Smooth muscle cell (in vitro differentiated cells): ENCODE results near the gene SIGLEC15. TPM values are rescaled to one million over a fixed set of nuclear protein-coding genes. Genes with fewer than 3 reads are reported as not detected.

Source experiments
- DNase-seq: peaks from one replicate; lab custom pipeline; 2025; ENCODE audit not compliant: unreplicated experiment; lab: John Stamatoyannopoulos, UW
- H2AFZ ChIP-seq: fragments of 200-600 bp; sonication (generic); 2 replicates; pipeline ENCODE4 v1.6.0; 2016; ENCODE audit warnings: antibody characterized with exemption, low read depth, mild to moderate bottlenecking
- H3F3A ChIP-seq: fragments of 200-600 bp; sonication (generic); 2 replicates; pipeline ENCODE4 v1.6.0; 2017; ENCODE audit warnings: antibody characterized with exemption, low read depth
- H3K27ac ChIP-seq: fragments of 200-600 bp; sonication (generic); 2 replicates; pipeline ENCODE4 v1.5.1; 2016; ENCODE audit warnings: low read depth, mild to moderate bottlenecking
- H3K27me3 ChIP-seq: fragments of 200-600 bp; sonication (generic); 2 replicates; pipeline ENCODE4 v1.6.1; 2016; ENCODE audit warnings: low read depth, mild to moderate bottlenecking
- H3K36me3 ChIP-seq: fragments of 200-600 bp; sonication (generic); 2 replicates; pipeline ENCODE4 v1.5.1; 2016; ENCODE audit warnings: low read depth
- H3K4me1 ChIP-seq: fragments of 200-600 bp; sonication (generic); 2 replicates; pipeline ENCODE4 v1.5.1; 2016; ENCODE audit warnings: low read depth
- H3K4me2 ChIP-seq: fragments of 200-600 bp; sonication (generic); 2 replicates; pipeline ENCODE4 v1.6.0; 2016; ENCODE audit warnings: mild to moderate bottlenecking
- H3K4me3 ChIP-seq: fragments of 200-600 bp; sonication (generic); 2 replicates; pipeline ENCODE4 v1.5.1; 2016; ENCODE audit warnings: mild to moderate bottlenecking
- H3K79me2 ChIP-seq: fragments of 200-600 bp; sonication (generic); 2 replicates; pipeline ENCODE4 v1.6.0; 2016; ENCODE audit warnings: low read depth, mild to moderate bottlenecking
- H3K9ac ChIP-seq: fragments of 200-600 bp; sonication (generic); 2 replicates; pipeline ENCODE4 v1.6.0; 2016; ENCODE audit warnings: low read depth
- H3K9me3 ChIP-seq: fragments of 200-600 bp; sonication (generic); replicated peaks from 2 replicates; pipeline ENCODE4 v1.5.1; 2016; ENCODE audit warnings: low read depth
- H4K20me1 ChIP-seq: fragments of 200-600 bp; sonication (generic); 2 replicates; pipeline ENCODE4 v1.6.0; 2016; ENCODE audit warnings: low read depth
- whole genome bisulfite sequencing: methylation state at CpG from one replicate; pipeline ENCODE4 v1.1.7; 2016; ENCODE audit warnings: low lambda C conversion rate; 5-methylcytosine and 5-hydroxymethylcytosine counted together
- polyA plus RNA-seq: library from polyadenylated mRNA; unstranded; fragments of >200 nt; fragmentation: Nextera tagmentation; extraction: Ambion mirVana; gene quantifications from 2 replicates; pipeline ENCODE4 v1.2.1, GENCODE V29; 2016
- total RNA-seq: library from RNA; depleted of rRNA; stranded (reverse); fragments of >200 nt; gene quantifications from 2 replicates; pipeline ENCODE4 v1.2.3, GENCODE V29; 2014
- TF ChIP-seq, protein P1 (sequence below): fragments of 200-600 bp; sonication (generic); IDR thresholded peaks from 2 replicates; pipeline ENCODE4 v1.5.1; 2017; ENCODE audit warnings: borderline replicate concordance, mild to moderate bottlenecking, antibody characterized with exemption; ENCODE audit not compliant: insufficient read depth, poor library complexity, severe bottlenecking

The SIGLEC15 gene
- total and polyA plus RNA-seq, 2 experiments from 2014 or later = 0.58 to 1.4 TPM

DNA sequence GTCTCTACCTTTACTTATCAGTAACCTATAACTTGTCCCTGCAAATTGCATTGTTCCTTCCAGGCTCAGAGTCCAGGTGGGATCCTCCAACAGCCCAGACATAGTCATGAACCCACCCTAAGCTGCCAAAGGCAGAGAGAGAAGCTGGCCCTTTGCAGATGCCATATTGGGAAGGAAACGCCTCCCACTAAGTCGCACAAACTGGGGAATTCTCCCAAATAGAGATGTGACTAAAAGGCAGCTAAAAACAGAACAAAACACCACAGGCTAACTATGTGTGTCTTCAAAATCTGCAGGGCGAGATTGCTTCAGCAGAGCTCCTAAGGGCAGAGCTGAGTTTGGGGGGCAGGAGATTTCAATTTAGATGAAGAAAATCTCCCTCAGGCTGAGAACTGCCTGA is 38.5 kb upstream of the SIGLEC15 start:
- WGBS = 87% methylated on average over 3 of the region's 3 CpGs

DNA sequence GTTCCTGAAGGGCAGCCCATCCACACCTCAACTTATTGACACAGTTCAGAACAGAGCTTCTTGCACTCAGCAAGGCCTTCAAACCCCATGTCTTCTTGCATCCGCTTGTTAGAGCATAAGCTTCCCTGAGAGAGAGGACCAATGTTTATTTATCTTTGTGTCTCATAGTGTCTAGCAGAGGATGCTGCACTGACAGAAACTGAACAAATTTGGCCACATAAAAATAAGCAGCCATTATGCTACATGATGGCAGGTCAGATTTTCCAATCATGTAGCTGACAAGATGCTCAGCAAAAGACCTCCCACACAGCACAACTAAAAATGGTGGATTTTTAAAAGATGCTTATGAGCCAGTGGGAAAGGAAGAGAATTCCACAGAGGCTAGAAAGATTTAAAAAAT is 38.1 kb upstream of the SIGLEC15 start:
- Histone ChIP-seq H3K4me2 (no peak overlapping the region), H4K20me1 (no peaks in the 10 kb centered on the region), H3K79me2 (no peaks in the 10 kb centered on the region), H3K9me3 (no peaks in the 10 kb centered on the region), H3K27me3 (no peaks in the 10 kb centered on the region), H3K9ac (no peak overlapping the region), H3K36me3 (no peaks in the 10 kb centered on the region), H3K4me1 (peaks cover 13% of the 10 kb centered on the region), H3K27ac (no peak overlapping the region), H3K4me3 (no peak overlapping the region), H3F3A (peaks cover 7% of the 10 kb centered on the region), H2AFZ (no peak overlapping the region)
- DNase-seq = no peak
- 72% methylated on average over 1 of the region's 1 CpG for WGBS
- TF ChIP-seq, protein P1, sequence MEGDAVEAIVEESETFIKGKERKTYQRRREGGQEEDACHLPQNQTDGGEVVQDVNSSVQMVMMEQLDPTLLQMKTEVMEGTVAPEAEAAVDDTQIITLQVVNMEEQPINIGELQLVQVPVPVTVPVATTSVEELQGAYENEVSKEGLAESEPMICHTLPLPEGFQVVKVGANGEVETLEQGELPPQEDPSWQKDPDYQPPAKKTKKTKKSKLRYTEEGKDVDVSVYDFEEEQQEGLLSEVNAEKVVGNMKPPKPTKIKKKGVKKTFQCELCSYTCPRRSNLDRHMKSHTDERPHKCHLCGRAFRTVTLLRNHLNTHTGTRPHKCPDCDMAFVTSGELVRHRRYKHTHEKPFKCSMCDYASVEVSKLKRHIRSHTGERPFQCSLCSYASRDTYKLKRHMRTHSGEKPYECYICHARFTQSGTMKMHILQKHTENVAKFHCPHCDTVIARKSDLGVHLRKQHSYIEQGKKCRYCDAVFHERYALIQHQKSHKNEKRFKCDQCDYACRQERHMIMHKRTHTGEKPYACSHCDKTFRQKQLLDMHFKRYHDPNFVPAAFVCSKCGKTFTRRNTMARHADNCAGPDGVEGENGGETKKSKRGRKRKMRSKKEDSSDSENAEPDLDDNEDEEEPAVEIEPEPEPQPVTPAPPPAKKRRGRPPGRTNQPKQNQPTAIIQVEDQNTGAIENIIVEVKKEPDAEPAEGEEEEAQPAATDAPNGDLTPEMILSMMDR = no peak

More for the DNA sequence above, 38.5 kb upstream of the SIGLEC15 start:
- peaks cover 7% of the 10 kb centered on the region for H3F3A ChIP-seq
- H3K27me3 ChIP-seq = no peaks in the 10 kb centered on the region
- H4K20me1 ChIP-seq = no peaks in the 10 kb centered on the region
- H3K4me1 ChIP-seq = peaks cover 13% of the 10 kb centered on the region
- no peak overlapping the region for H3K4me2 ChIP-seq
- no peaks in the 10 kb centered on the region for H3K79me2 ChIP-seq
- H2AFZ ChIP-seq = no peak overlapping the region
- DNase-seq = no peak
- TF ChIP-seq, protein P1 = no peak
- H3K9ac ChIP-seq = no peak overlapping the region
- no peaks in the 10 kb centered on the region for H3K9me3 ChIP-seq
- no peak overlapping the region for H3K4me3 ChIP-seq
- no peaks in the 10 kb centered on the region for H3K36me3 ChIP-seq
- no peak overlapping the region for H3K27ac ChIP-seq

DNA sequence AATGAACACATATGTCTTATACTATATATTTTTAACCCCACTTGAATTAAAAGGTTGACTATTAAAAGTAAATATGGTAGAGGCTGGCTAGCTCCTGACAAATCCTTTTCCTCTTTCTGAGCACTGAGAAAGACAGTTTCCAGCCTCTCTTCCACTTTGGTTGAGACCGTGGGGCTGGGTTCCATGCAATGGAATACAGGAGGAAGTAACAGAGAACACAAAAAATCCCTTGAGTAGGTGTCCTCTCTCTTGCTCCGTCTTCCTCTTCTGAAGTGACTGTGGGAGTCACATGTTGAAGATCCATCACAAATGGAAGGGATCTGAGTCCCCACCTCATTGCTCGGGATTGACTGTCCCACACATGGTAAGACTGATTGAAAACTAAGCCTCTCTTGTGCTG is 36.6 kb upstream of the SIGLEC15 start:
- WGBS = 99% methylated on average over 3 of the region's 3 CpGs
- no peak for DNase-seq

More for the DNA sequence above, 36.6 kb upstream of the SIGLEC15 start:
- no peak overlapping the region for H3K27ac ChIP-seq
- no peak overlapping the region for H2AFZ ChIP-seq
- no peaks in the 10 kb centered on the region for H3K36me3 ChIP-seq
- no peaks in the 10 kb centered on the region for H4K20me1 ChIP-seq
- H3K4me2 ChIP-seq = no peak overlapping the region
- H3F3A ChIP-seq = peaks cover 4% of the 10 kb centered on the region
- no peaks in the 10 kb centered on the region for H3K27me3 ChIP-seq
- no peak overlapping the region for H3K9ac ChIP-seq
- H3K9me3 ChIP-seq = no peaks in the 10 kb centered on the region
- H3K4me3 ChIP-seq = no peak overlapping the region
- H3K4me1 ChIP-seq = peaks cover under 1% of the 10 kb centered on the region
- H3K79me2 ChIP-seq = no peaks in the 10 kb centered on the region
- TF ChIP-seq, protein P1 = no peak
